GM12892 (cell line): ENCODE data around the gene PBLD. TPM values are rescaled to one million over a fixed set of nuclear protein-coding genes. Genes with fewer than 3 reads are reported as not detected.
A peak's percentile ranks its signal among the peaks of the same experiment; 100 is the strongest.

Experiments
- DNase-seq: peaks from one replicate; pipeline ENCODE4 v3.0.0; 2011; ENCODE audit not compliant: insufficient read length
- FAIRE-seq: peaks from 2 replicates; lab custom pipeline; 2011; peaks lifted over from hg19 to GRCh38; lab: Jason Lieb, UNC
- POLR2A ChIP-seq: IDR thresholded peaks from 2 replicates; pipeline ENCODE4 v1.6.1; 2011; ENCODE audit warnings: low read depth, low read length, control low read depth
- POLR2AphosphoS5 ChIP-seq: IDR thresholded peaks from 2 replicates; pipeline ENCODE4 v1.6.1; 2011; ENCODE audit warnings: low read depth, low read length, control low read depth
- TAF1 ChIP-seq: IDR thresholded peaks from 2 replicates; pipeline ENCODE4 v1.6.1; 2011; ENCODE audit warnings: low read depth, mild to moderate bottlenecking, control low read depth, low read length, borderline replicate concordance
- polyA plus RNA-seq: library from polyadenylated mRNA; unstranded; fragments of >200 nt; gene quantifications from one replicate; pipeline ENCODE4 v1.2.1, GENCODE V29; 2012; ENCODE audit warnings: missing spikeins, inconsistent platforms; ENCODE audit not compliant: missing spikeins

PBLD gene
- polyA plus RNA-seq, result 1.8 TPM

DNA sequence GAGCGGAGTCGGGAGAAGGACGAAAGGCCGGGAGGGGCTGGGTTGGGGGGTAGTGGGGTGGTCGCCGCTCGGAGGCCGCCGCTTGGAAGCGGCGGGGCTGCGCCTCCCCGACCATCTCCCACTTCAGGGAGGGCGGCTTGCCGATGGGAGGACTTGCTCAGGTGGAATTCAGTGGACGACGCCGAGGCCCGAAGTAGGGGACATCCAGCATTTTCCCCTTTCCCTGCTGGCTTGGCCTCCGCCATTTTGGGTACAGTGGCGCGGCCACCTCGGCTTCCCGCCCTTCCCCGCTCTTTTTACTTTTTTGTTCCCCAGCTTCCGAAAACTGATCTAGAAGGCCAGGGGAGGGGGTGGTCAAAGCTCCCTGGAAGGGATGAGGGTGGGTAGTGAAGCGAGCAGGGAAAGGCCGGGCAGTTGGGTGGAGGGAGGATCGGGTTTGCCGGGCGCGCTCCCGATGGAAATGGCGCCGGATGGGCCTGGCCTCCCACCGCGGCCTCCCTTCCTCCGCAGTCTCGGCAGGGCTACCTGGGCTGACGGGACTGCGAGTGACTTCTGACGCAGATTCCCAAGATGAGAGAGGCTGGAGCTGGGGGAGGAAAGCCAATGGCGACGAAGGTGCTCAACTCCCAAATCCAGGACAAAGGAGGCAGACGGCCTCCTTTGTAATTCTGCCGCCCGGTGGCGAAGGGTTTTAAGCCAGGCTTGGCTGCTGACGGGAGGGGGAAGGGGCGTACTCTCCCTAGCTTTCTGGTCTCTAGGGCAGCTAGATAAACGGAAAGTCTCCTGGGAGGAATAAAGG, at the start of gene PBLD:
TSS of gene PBLD (minus strand) at position 670 of the 799 bp plus-strand sequence. CDS start 26,084 bp downstream, outside the sequence.
- TF ChIP-seq TAF1 (no peak), POLR2A (peak; percentile 71), POLR2AphosphoS5 (peak; percentile 74)
- FAIRE-seq (no peak), DNase-seq (peak; percentile 27)

DNA sequence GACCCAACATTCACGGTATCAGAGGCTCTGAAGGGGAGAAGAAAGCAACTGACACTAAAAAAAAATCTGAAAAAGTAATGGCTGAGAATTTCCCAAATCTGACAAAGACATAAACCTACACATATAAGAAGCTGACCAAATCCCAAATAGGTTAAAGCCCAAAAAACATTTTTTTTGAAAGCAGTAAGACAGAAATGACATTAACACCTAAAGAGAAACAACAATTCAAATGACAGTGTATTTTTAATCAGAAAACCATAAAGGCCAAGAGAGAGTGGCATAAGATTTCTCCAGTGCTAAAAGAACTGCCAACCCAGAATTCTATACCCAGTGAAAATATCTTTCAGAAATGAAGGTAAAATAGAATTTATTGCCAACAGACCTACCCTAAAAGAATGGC, 38.9 kb upstream of the PBLD start:
- TF ChIP-seq TAF1 (no peak), POLR2AphosphoS5 (no peak), POLR2A (no peak)
- DNase-seq, result no peak
- FAIRE-seq, result no peak

DNA sequence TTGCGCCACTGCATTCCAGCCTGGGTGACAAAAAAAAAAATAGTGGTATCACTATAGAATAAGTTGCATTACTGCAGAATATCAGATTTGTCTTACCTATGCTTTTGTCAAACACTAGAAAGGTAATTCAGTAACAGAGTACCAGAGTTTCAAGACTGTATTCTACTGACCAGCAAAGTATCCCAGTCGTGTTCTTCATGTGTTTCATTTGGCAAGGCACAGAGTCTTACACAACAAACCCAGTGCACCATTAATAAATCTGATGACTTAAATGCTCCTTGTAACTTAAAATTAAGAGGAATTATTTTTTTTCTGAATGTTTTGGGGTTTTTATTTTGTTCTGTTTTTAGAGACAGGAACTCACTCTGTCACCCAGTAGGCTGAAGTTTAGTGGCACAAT, 34.4 kb upstream of the PBLD start:
- TF ChIP-seq POLR2A (no peak), TAF1 (no peak), POLR2AphosphoS5 (no peak)
- no peak for FAIRE-seq
- no peak for DNase-seq

DNA sequence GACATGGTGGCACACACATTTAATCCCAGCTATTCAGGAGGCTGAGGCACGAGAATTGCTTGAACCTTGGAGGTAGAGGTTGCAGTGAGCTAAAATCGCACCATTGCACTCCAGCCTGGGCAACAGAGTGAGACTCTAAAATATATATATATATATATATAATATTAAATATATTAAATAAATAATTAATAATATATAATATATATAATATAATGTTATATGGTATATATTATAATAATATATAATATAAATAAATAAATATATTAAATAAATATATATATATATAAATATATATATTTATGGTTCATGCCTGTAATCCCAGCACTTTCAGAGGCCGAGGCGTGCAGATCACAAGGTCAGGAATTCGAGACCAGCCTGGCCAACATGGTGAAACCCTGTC, 33.9 kb upstream of the PBLD start:
- TF ChIP-seq POLR2A (no peak), TAF1 (no peak), POLR2AphosphoS5 (no peak)
- no peak for FAIRE-seq
- no peak for DNase-seq

DNA sequence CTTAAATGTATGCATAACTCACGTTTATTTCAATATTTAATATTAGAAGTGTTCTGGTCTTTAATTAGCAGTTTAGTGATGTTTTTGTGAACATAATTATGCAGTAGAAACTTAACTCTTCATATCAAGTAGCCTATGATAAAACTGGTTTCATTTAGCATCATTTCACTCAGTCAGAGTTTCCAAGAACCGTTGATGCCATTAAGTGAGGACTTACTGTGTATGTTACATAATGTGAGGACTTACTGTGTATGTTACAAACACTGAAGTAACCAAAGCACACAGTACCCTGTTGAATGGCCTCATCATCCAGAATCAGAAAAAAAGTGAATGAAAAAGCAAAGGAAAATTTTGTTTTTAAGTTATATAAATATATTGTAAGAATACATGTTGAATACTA, 32.9 kb upstream of the PBLD start:
- DNase-seq, result no peak
- peak; percentile 56 for FAIRE-seq
- TF ChIP-seq POLR2AphosphoS5, result no peak
- TF ChIP-seq POLR2A, result no peak
- TF ChIP-seq TAF1, result no peak

DNA sequence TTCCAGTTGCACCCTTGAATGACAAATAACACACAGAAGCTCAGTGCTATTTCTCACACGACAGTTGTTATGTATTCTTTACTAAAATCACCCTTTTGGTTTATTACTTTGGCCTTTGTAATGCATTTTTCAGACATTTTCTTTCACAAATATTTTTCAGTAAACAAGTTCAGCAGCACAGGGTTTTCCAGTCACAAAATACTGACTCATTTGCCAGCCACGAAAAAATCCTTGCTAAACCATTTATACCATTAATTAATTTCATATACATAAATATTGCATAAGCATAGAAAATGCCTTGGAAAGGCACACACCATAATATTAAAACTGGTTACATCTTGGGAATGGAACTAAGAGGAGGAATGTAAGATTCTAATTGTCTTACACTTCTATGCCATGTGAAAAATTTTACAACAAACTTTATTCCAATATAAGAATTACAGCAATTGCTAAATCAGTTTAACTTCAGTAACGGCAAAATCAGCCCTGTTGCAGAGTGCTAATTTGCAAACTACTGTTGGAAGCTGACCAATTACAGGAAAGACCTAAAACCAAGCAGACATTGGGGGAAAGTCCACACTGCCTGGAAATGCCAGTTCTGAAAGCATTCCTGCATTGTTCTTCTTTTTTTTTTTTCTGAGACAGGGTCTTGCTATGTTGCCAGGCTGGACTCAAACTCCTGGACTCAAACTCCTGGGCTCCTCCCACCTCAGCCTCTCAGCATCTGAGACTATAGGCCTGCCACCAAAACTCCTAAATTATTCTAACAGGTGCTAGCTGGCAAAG, 31.6 kb upstream of the PBLD start:
- FAIRE-seq, result no peak
- no peak for TF ChIP-seq POLR2AphosphoS5
- TF ChIP-seq TAF1, result no peak
- TF ChIP-seq POLR2A, result no peak
- no peak for DNase-seq

DNA sequence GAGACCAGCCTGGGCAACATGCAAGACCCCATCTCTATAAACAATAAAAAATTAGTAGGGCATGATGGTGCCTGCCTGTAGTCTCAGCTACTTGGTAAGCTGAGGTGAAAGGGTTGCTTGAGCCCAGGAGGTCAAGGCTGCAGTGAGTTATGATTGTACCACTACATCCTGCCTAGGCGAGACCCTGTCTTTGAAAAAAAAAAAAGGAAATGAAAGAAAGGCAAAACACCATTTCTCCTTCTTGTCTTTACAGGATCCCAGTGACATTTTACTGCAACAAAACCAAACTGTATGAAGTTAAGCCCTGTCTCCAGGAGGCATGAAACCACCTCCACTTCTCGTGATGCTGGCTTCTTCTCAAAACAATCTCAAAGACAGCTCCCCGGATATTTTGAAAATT, 29.9 kb upstream of the PBLD start:
- FAIRE-seq (peak; percentile 83), DNase-seq (no peak)
- TF ChIP-seq POLR2AphosphoS5 (no peak), POLR2A (no peak), TAF1 (no peak)

DNA sequence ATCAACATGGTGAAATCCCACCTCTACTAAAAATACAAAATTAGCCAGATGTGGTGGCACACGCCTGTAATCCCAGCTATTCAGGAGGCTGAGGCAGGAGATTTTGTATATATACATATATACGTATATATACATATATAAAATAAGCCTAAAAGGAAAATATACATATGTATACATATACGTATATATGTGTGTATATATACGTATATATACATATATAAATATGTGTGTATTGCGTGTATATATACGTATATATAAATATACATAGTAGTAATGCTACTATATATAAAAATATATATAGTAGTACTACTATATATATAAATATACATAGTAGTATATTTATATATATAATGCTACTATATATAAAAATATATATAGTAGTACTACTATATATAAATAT, 26.5 kb upstream of the PBLD start:
- DNase-seq (no peak), FAIRE-seq (no peak)
- TF ChIP-seq POLR2A, result no peak
- TF ChIP-seq POLR2AphosphoS5, result no peak
- TF ChIP-seq TAF1, result no peak

DNA sequence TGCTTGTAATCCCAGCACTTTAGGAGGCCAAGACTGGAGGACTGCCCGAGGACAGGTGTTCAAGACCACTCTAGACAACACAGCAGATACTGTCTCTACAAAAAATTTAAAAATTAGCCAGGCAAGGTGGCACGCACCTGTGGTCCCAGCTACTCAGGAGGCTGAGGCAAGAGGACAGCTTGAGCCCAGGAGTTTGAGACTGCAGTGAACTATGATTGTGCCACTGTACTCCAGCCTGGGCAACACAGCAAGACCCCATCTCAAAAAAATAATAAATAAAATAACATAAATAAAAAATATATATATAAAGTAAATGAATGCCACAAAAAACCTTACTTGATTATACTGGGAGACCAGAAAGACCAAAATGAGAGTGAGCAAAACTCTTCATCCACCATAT, 20.8 kb upstream of the PBLD start:
- TF ChIP-seq TAF1, result no peak
- DNase-seq (no peak), FAIRE-seq (no peak)

DNA sequence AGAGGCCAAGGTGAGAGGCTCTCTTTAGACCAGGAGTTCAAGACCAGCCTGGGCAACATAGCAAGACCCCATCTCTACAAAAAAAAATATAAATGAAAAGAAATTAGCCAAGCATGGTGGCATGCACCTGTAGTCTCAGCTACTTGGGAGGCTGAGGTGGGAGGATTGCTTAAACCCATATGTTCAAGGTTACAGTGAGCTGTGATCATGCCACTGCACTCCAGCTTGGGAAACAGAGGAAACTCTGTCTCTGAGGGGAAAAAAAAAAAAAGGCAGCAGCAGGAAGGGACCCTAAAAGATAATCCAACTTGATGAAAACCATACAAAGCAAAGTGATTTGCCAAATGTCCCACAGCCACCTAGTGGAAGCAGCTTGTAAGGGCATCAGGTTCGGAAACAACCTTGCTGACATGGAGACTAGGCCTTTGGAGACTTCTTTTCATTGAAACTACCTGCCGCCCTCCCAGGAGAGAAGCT, 15.6 kb upstream of the PBLD start:
- TF ChIP-seq POLR2A (no peak), TAF1 (no peak), POLR2AphosphoS5 (no peak)
- FAIRE-seq (peak; percentile 42), DNase-seq (peak; percentile 19)

DNA sequence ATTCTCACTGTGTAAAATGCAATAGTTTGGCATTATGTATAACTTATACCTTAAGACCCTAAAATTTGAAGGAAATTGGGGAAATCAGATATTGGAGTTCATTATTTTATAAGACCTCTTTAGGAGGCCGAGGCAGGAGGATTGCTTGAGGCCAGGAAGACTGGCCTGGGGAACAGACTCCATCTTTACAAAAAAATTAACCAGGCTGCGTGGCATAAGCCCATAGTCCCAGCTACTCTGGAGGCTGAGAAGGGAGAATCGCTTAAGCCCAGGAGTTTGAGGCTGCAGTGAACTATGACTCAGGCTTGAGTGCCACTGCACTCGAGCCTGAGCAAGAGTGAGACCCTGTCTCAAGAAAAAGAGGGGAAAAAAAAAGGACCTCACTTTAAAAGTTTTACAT, 14.0 kb upstream of the PBLD start:
- DNase-seq (no peak), FAIRE-seq (no peak)
- TF ChIP-seq TAF1 (no peak), POLR2AphosphoS5 (no peak), POLR2A (no peak)

DNA sequence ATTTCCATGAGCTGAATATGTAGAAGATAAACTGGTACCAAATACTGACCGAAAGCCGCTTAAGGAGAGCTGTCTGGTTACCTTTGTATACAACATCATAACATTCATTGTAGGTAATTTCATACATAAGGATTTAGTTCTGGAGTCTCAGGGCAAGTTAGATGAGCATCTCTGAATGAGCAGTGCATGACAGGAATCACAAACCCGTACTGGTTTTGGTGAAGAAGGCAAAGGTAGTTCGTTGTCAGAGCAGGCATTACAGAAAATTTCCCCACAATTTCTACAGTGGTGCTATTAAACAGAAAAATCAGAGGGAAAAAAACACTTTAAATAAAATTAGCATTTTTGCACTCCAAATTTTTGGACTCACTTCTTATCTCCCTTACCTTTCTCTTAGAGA, 12.9 kb upstream of the PBLD start:
- FAIRE-seq (no peak), DNase-seq (no peak)
- TF ChIP-seq TAF1, result no peak
- TF ChIP-seq POLR2A, result no peak
- no peak for TF ChIP-seq POLR2AphosphoS5
